ENCODE results near the gene TBC1D8. TPM values are rescaled to one million over a fixed set of nuclear protein-coding genes. Genes with fewer than 3 reads are reported as not detected.

The TBC1D8 gene
- polyA plus RNA-seq, 3 donors, result 25.8 to 44.6 (median 41.0) TPM

DNA sequence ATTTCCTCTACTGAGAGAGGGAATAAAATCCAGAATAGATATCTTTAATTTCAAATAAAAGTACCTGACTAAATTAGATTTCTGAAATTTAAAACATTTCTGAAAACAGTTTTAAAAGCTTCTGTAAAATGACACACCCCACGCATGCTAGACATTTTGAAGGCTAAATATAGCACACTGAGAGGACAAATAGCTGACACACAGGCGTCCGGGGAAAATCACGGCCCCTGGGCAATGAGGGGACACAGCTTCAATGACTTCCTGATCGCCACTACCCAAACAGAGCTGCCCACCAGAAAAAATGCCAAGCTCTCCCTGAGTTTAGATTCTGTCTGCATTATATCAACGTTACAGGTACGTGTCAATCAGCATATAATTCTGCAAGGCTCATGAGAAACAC, 10.9 kb downstream of the TBC1D8 start:
- DNase-seq, result no peak

DNA sequence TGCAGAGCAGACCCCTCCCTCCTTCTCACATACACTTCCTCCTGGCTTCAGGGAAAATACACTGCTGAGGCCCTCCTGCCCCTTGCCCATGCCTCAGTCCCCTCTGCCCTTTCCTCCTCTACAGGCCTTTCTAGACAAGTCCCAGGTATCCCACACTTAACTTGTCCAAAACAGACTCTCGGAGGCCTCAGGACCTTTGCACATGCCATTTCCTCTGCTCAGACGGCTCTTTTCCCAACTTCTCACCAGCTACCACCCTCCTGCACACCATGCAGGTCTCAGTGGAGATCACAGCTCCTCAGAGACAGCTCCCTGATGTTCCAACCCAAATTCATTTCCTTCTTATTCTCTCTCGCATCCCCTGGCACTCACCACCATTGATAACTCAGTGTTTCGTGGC, 11.7 kb downstream of the TBC1D8 start:
- no peak for DNase-seq

DNA sequence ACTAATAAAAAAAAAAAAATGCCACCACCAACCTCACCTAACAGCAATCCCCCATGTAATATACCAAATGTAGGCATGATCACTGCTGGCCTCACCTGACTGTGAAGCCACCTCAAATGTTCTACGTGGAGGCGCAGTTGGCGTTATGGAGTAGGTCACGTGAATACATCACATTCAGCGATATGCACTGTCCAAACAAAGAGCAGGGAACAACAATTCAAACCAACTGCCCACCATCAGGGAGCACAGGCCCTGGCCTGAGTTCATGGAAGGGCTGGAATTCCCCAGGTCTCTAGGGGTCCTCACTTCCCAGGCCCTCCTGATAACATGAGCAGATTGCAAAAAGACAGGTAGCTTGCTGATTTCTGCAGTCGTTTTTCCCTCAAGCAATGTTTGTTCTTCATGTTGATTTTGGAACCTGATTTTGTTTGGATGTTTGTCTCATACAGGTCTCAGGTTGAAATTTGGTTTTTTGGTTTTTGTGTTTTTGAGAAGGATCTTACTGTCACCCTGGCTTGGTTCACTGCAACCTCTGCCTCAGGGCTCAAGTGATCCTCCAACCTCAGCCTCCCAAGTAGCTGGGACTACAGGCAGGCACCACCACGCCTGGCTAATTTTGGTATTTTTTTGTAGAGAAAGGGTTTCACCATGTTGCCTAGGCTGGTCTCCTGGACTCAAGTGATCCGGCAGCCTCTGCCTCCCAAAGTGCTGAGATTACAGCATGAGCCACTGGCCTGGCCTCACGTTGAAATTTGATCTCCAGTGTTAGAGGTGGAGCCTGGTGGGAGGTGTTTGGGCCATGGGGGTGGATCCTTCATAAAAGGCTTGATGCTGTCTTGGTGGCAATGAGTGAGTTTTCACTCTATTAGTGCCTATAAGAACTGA, 15.5 kb downstream of the TBC1D8 start:
- no peak for DNase-seq

DNA sequence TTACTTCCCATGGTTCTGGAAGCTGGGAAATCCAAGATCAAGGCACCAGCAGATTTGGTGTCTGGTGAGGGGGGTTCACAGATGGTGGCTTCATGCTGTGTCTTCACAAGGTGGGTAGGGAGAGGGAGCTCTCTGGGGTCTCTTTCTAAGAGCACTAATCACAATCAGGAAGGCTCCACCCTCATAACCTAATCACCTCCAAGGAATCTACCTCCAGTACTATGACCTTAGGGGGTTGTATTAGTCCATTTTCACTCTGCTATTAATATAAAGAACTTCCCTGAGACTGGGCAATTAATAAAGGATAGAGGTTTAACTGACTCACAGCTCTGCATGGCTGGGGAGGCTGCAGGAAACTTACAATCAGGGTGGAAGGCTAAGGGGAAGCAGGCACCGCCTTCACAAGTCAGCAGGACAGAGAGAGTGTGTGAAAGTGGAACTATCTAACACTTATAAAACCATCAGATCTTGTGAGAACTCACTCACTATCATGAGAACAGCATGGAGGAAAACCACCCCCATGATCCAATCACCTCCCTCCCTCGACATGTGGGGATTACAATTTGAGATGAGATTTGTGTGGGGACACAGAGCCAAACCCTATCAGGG, 17.6 kb downstream of the TBC1D8 start:
- DNase-seq, result no peak

DNA sequence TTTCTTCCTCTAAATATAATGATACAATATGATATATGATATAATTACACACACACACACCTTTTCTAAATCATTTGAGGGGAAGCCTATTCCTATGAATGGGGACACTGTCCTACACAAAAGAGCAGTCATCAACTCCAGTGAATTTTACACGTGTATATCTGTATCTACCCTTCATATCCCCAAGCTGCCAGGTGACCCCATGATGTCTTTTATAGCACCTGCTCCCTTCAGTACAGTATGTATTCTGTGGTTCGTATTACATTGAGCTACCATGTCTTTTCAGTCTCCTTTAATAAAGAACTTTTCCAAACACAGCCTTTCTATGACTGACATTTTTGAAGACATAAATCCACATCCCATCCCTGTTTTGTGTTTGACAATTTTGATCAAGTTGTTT, 19.0 kb downstream of the TBC1D8 start:
- no peak for DNase-seq

DNA sequence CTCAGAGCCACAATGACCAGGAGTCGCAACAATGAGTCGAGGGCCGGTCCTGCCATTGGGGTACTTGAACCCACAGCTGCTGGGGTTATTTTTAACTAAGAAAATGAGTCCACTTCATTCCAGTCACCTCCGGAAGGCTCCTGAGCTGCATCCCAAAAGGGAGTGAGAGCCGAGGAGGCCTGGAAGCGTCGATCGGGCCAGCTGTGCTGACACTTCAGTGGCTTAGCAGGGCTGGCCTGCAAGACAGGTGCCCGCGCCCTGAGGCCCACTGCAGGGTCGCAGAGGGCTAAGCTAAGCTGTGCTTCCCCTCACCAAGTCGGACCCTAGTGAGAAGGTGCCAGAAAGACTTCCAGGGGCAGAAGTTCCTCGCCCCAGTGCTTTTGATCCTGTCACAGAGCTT, 21.1 kb downstream of the TBC1D8 start:
- no peak for DNase-seq

DNA sequence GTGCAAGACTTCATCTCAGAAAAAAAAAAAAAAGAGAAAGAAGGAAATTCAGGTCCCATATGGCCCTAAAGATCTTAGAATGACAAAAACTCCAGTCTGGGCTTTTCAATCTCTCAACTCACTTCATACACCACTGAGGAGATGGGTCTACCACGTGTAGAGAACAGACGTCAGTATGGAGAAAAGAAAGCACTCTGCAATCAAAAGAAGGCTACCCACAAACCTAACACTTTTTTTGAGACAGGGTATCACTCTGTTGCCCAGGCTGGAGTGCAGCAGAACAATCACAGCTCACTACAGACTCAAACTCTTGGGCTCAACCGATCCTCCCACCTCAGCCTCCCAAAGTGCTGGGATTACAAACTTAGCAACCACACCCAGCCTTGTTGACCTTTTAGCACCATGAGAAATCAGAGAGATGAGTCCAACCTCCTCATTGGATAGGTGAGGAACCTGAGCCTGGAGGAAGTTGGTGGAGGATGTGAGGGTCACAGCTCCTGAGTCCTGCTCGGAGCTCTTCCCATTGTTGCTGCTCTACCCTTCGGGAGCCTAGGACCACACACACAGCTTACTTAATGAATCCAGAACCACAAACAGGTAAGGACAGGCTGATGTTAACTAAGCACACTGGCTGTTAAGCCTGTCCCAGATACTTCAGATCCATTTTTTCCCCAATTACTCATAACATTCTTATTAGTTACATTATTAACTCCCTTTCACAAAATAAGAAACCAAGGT, 23.7 kb downstream of the TBC1D8 start:
- no peak for DNase-seq

DNA sequence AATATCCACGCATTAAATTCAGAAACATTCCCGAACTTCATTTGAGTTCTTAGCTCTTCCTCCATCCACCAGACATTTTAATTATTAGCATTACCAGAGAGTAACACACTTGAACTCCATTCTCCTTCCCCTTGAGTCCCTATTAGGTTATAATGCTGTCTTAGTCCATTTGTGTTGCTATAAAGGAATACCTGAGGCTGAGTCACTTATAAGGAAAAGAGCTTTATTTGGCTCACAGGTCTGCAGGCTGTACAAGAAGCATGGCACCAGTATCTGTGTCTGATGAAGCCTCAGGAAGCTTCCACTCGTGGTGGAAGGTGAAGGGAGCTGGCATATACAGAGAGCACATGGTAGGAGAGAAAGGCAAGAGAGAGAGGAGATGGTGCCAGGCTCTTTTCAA, 25.4 kb downstream of the TBC1D8 start:
- DNase-seq, result no peak

DNA sequence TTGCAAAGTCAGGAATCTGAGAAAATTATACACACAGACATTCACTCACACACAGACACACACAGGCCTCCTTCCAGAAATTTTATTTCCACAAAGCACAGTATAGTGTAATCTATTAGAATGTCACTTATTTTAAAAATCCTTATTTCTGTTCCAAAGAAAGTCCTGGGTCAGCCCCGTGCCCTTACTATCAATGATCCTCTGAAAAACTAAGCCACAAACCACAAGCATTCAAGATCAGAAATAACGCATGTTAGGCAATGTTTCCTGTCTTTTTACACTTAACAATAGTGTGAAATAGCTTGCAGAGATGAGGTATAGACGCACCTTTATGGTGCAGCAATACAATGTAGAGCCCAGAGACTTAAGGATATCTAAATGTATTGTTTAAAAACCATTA, 25.8 kb downstream of the TBC1D8 start:
- DNase-seq, result no peak

DNA sequence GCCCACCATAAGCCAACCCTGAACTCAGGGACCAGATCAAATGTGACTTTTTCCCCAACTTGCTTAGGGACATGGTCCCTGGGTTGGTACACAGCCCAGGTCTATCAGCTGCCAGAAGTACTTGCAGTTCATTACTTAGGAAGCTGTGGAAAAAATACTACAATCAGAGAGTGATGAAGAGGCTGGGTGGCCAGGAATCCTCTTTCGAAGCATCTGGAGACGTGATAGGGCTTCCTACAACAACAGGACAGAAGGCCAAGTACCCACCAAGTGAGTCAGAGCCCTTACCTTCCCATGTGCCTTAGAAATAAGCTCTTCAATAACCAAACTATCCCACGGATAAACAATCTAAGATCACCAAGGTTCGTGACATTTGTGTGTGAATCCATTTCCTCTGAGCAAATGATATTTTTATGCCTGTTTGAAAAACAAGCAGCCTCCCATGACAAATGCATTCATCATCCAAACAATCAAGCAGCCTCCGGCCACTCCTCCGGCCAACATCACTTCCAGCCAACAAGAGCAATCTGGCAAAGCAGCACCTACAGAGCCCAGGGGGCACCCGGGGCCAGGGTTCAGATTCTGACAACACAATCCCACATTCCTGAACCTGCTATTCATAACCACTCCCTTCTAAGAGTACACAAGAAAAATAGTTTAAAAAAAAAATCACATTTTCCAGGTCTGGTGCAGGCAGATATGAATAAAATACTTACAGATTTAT, 26.4 kb downstream of the TBC1D8 start:
- DNase-seq, result no peak

DNA sequence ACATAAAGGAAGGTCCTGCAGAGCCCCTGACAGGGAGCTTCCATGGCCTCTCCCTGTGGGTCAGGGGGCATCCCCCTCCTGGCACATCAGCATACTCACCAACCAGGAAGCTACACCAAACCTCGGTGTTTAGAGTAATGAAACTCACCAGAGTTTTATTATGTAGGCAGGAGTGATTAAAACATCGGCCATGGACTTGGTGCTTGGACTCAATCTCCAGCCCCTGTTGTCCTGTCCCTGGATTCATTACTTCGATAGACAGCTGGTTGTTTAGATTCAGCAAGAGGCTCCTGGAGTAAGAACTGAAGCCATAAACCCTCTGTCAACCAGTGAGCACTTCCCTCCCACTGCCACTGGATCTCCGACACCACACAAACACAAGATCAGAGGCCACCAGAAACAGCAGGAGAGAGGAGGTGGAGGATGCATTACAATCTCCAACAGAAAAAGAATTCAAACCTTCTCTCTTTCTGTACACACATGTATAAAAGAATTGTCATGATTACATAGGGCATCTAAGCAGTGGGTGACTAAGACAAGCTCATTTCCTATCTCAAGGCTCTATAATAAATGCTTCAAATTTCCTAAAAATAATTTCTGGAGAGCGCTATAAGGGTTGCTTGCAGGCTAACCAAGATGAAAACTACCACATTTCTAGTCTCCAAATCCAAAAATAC, 27.2 kb downstream of the TBC1D8 start:
- DNase-seq, result peak; percentile 52

DNA sequence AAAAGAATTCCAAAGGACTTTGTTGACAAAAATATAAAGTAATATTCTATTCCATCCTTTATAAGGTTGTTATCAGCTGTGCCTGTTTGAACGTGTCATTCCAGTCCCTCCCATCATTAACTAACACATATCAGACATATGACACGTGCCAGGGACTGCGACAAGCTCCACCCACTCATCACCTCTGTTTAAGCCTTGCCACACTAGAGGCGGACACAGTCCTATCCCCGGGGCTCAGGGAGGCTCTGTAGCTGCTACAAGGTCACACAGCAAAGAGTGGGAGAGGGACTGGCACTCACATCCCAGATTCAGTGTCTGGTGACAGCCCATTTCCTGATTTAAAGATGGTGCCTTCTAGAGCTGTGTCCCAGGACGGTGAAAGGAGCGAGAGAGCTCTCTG, 30.0 kb downstream of the TBC1D8 start:
- no peak for DNase-seq

DNA sequence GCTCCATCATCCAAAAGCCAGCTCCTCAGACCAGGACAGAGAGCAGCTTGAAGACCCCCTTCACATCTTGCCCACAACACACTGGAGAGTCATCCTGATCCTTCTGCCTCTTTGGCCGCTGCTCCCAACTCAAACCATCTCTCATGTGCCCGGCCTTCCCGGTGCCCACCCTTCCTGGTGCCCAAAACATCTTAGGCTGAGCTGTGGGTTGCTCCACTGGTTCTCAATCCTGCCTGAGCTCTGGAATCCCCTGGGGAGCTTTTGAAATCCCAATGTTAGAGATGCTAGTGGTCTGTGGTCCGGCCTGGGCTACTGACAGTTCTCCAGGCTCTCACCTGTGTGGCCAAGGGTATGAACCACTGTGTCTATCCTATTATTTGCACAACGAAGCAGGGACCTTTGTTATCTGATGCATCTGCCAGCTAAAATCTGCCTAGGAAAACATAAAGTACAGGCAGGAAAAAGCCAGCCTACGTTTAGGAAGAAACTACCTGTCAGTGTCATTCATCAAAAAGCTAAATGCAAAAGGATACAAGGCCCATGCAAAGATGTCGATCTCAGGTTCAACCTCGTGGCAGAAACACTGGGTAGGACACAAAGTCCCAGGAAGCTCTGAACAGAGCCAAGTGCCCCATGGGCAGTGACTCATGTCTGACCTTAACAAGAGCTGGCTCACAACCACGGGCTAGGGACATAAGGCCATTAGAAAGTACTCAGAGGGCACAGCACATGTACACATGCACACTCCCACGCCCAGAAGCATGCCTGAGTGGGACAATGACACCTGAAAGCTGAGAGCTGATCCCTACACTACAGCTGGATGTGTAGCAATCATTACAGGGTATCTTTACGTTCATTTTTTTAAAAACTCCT, 30.8 kb downstream of the TBC1D8 start:
- peak; percentile 61 for DNase-seq

DNA sequence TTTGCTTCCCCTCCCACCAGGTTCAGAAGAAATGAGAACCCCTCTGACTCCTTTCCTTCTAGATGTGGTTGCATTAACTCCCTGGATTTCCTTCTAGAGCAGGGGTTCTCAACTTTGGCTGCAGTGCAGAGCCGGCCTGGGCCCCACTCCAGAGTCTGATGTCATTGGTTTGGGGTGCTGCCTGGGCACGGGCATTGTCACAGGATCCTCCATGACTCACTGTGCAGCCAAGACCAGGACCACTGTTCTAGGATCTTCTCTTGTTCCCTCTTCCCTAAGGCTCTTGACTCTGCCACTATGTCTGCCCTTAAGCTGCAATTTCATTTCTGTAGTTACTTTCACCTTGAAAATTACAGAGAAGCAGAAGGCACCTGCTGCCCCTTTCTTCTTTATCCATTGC, 31.8 kb downstream of the TBC1D8 start:
- no peak for DNase-seq

DNA sequence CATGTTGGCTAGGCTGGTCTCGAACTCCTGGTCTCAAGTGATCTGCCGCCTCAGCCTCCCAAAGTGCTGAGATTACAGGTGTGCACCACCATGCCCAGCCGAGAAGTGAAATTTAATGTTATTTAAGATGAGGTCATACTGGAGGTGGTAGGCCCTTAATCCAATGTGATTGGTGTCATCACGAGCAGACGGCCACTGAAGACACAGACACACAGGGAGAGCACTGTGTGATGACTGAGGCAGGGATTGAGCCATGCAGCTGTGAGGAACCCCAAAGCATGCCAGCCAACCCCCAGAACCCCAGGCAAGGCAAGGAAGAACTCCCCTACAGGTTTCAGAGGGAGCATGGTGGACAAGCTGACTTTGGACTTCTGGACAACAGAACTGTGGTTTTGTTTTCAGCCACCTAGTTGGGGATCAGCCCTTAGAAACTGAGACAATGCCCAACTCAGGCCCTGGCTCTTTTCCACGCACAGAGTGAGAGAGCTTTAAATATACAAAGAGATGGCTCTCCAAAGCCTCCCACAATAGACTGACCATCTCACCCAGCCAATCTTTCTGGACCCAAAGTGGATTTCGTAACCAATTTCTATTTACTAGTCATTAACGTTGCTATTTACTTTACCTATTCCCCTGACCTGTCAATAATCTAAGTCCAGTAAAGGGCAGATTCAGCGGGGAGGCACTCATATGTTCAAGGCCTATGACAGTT, 34.2 kb downstream of the TBC1D8 start:
- no peak for DNase-seq

DNA sequence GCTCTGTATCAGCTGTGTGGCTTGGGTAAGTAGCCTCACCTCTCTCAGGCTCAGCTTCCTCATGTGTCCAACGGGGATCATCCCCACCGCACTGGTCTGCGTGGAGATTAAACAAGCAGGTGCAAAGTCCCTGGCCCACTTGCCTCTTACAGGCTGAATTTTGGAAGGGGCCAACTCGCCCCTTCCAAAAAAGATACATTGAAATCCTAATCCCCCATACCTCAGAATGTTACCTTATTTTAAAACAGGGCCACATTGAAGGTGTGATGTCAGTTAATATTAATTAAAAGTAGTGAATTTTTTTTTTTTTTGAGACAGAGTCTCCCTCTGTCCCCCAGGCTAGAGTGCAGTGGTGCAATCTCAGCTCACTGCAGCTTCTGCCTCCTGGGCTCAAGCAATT, 34.8 kb downstream of the TBC1D8 start:
- no peak for DNase-seq

DNA sequence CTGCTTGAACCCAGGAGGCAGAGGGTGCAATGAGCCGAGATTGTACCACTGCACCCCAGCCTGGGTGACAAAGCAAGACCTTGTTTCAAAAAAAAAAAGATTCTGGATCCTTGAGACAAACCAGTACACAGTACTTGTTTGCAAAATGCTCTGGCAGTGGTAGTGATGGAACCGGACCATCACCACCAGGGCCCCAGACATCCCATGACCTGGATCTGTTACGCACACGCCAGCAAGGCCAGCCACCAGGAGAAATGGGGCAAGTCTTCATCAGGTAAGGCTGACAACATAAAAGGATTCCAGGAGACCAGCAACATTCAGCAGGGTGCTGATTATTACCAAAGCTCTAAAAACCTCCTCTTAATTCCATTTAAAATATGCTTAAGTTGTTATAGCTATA, 35.5 kb downstream of the TBC1D8 start:
- no peak for DNase-seq

DNA sequence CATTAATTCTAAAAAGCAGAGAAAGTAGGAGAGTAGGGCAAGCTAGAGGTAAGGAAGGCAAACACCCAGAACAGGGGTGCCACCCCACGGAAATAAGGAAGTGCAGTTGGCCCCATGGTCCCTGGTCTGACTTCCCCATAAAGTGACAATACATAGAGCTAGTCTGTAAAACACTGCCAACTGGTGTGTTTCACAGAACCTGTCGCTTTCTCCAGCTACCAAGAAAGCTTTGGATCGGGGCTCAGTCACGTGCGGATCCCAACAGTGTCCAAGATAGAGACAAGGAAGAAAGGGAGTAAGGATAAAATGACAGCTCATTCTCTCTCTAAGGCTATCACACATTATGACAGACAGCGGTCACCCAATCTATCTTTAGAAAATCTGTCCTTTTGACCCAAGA, 36.4 kb downstream of the TBC1D8 start:
- DNase-seq, result no peak

DNA sequence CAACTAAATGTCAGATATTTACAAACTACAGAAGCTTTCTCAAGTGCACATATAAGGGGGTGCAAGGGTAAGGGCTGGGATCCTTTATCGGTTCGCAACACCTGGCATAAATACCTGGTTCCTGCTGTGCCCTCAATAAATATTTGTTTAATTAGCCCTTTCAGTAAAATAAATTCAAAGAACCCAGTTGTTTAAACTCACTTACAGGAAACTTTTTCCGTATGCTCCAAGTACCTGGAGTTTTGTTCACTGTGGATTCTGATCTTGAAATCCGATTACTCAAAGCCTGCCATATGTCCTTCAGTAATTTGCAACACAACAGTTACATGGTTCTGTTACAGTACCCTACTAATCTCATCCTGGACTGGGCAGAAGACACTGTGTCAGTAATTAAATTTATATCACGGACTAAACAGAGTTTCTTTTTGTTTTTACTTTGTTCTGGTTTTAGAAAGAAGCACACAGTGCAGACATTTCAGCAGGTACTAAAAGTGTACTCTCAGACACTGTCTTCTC, 36.9 kb downstream of the TBC1D8 start:
- DNase-seq, result no peak

All from renal pelvis (tissue), 4 donors.